H9 (cell line): ENCODE measurements around the gene GZMH. TPM values are rescaled to one million over a fixed set of nuclear protein-coding genes. Genes with fewer than 3 reads are reported as not detected.

Experiments used
- DNase-seq: peaks from one replicate; pipeline ENCODE4 v3.0.0-alpha.2; 2017
- H2AFZ ChIP-seq: one replicate; pipeline ENCODE4 v1.6.1; 2013; ENCODE audit warnings: mild to moderate bottlenecking, low read length, control low read depth, moderate library complexity
- H2AK5ac ChIP-seq: 2 replicates; pipeline ENCODE4 v1.6.1; 2013; ENCODE audit warnings: low read length, control low read depth, mixed read lengths; ENCODE audit not compliant: insufficient read length
- H2BK120ac ChIP-seq: one replicate; pipeline ENCODE4 v1.6.1; 2013; ENCODE audit warnings: low read depth, mild to moderate bottlenecking, low read length, control low read depth, inconsistent platforms; ENCODE audit not compliant: poor library complexity, severe bottlenecking
- H2BK12ac ChIP-seq: 2 replicates; pipeline ENCODE4 v1.6.1; 2013; ENCODE audit warnings: low read length, control low read depth, mixed read lengths, low read depth; ENCODE audit not compliant: insufficient read length
- H2BK15ac ChIP-seq: 2 replicates; pipeline ENCODE4 v1.6.1; 2013; ENCODE audit warnings: low read depth, low read length, control low read depth
- H2BK20ac ChIP-seq: one replicate; pipeline ENCODE4 v1.6.1; 2013; ENCODE audit warnings: low read depth, mild to moderate bottlenecking, low read length, control low read depth, inconsistent platforms; ENCODE audit not compliant: poor library complexity, severe bottlenecking
- H2BK5ac ChIP-seq: 2 replicates; pipeline ENCODE4 v1.6.1; 2013; ENCODE audit warnings: low read length, control low read depth, mixed read lengths; ENCODE audit not compliant: insufficient read length
- H3K14ac ChIP-seq: 2 replicates; pipeline ENCODE4 v1.6.1; 2013; ENCODE audit warnings: low read length, control low read depth; ENCODE audit not compliant: insufficient read depth
- H3K18ac ChIP-seq: 2 replicates; pipeline ENCODE4 v1.6.1; 2013; ENCODE audit warnings: low read depth, mild to moderate bottlenecking, mixed read lengths, low read length, control low read depth; ENCODE audit not compliant: insufficient read length
- H3K23ac ChIP-seq: 2 replicates; pipeline ENCODE4 v1.6.1; 2013; ENCODE audit warnings: low read length, control low read depth, mixed read lengths, low read depth; ENCODE audit not compliant: insufficient read length
- H3K23me2 ChIP-seq: 2 replicates; pipeline ENCODE4 v1.6.1; 2013; ENCODE audit warnings: low read depth, mild to moderate bottlenecking, mixed read lengths, low read length, control low read depth; ENCODE audit not compliant: insufficient read length, poor library complexity, severe bottlenecking
- H3K27ac ChIP-seq: 2 replicates; pipeline ENCODE4 v1.5.1; 2013; ENCODE audit warnings: low read length, control low read depth, mixed read lengths, low read depth; ENCODE audit not compliant: insufficient read length
- H3K27me3 ChIP-seq: 2 replicates; pipeline ENCODE4 v1.6.1; 2013; ENCODE audit warnings: low read length, control low read depth, inconsistent platforms; ENCODE audit not compliant: insufficient read depth
- H3K4ac ChIP-seq: 2 replicates; pipeline ENCODE4 v1.6.1; 2013; ENCODE audit warnings: low read depth, mild to moderate bottlenecking, control low read depth, inconsistent platforms, low read length, moderate library complexity
- H3K4me1 ChIP-seq: 2 replicates; pipeline ENCODE4 v1.6.1; 2013; ENCODE audit warnings: low read length, control low read depth, inconsistent platforms; ENCODE audit not compliant: insufficient read depth
- H3K4me2 ChIP-seq: 2 replicates; pipeline ENCODE4 v1.6.1; 2013; ENCODE audit warnings: low read length, control low read depth, mixed read lengths; ENCODE audit not compliant: insufficient read length, insufficient read depth
- H3K56ac ChIP-seq: 2 replicates; pipeline ENCODE4 v1.6.1; 2013; ENCODE audit warnings: low read depth, mild to moderate bottlenecking, mixed read lengths, low read length, control low read depth; ENCODE audit not compliant: insufficient read length
- H3K79me1 ChIP-seq: 2 replicates; pipeline ENCODE4 v1.6.1; 2013; ENCODE audit warnings: low read depth, mild to moderate bottlenecking, moderate library complexity, low read length, control low read depth, inconsistent platforms; ENCODE audit not compliant: insufficient read depth, poor library complexity, severe bottlenecking
- H3K79me2 ChIP-seq: 2 replicates; pipeline ENCODE4 v1.6.1; 2013; ENCODE audit warnings: low read length, control low read depth, inconsistent platforms; ENCODE audit not compliant: insufficient read depth
- H3K9ac ChIP-seq: 2 replicates; pipeline ENCODE4 v1.6.1; 2013; ENCODE audit warnings: low read length, control low read depth, mixed read lengths; ENCODE audit not compliant: insufficient read length; ENCODE audit errors: extremely low read depth
- H3K9me3 ChIP-seq: one replicate; pipeline ENCODE4 v1.6.1; 2013; ENCODE audit warnings: low read depth, low read length, inconsistent platforms; ENCODE audit not compliant: control insufficient read depth
- H3T11ph ChIP-seq: one replicate; pipeline ENCODE4 v1.6.1; 2013; ENCODE audit warnings: mild to moderate bottlenecking, low read length, control low read depth, inconsistent platforms
- H4K20me1 ChIP-seq: one replicate; pipeline ENCODE4 v1.6.1; 2013; ENCODE audit not compliant: control insufficient read depth, insufficient read length, insufficient read depth
- H4K5ac ChIP-seq: 2 replicates; pipeline ENCODE4 v1.6.1; 2013; ENCODE audit warnings: low read depth, mild to moderate bottlenecking, mixed read lengths, low read length, control low read depth; ENCODE audit not compliant: insufficient read length
- H4K8ac ChIP-seq: replicated peaks from 2 replicates; pipeline ENCODE4 v1.6.1; 2013; ENCODE audit warnings: low read length, control low read depth, mixed read lengths, low read depth; ENCODE audit not compliant: insufficient read length
- H4K91ac ChIP-seq: 2 replicates; pipeline ENCODE4 v1.6.1; 2013; ENCODE audit warnings: low read depth, mild to moderate bottlenecking, moderate library complexity, mixed read lengths, low read length, control low read depth; ENCODE audit not compliant: insufficient read length
- H3K27ac Mint-ChIP-seq, 3 experiments: 2 replicates in 2 of 3; 3 replicates in 1 of 3; pipeline ENCODE4 v1.8.0; 2020 to 2021; ENCODE audit warnings: mixed read lengths in 3 of 3, mild to moderate bottlenecking in 1 of 3, moderate library complexity in 1 of 3
- H3K27me3 Mint-ChIP-seq: 2 replicates; pipeline ENCODE4 v1.8.0; 2021; ENCODE audit warnings: low read depth, mild to moderate bottlenecking, moderate library complexity, mixed read lengths
- H3K36me3 Mint-ChIP-seq, 3 experiments: 2 replicates in 2 of 3; 3 replicates in 1 of 3; pipeline ENCODE4 v1.8.0; 2020 to 2021; ENCODE audit warnings: low read depth in 3 of 3, mixed read lengths in 3 of 3; ENCODE audit not compliant: insufficient read depth in 1 of 3
- H3K4me1 Mint-ChIP-seq, 2 experiments: 2 replicates each; pipeline ENCODE4 v1.8.0; 2020; ENCODE audit warnings: mixed read lengths in 2 of 2
- H3K4me3 Mint-ChIP-seq, 2 experiments: 2 replicates in 1 of 2; 3 replicates in 1 of 2; pipeline ENCODE4 v1.8.0; 2020 to 2021; ENCODE audit warnings: mild to moderate bottlenecking in 2 of 2, mixed read lengths in 2 of 2, moderate library complexity in 1 of 2
- H3K9me3 Mint-ChIP-seq, 2 experiments: 2 replicates in 1 of 2; 3 replicates in 1 of 2; pipeline ENCODE4 v1.8.0; 2020; ENCODE audit warnings: mild to moderate bottlenecking in 2 of 2, mixed read lengths in 2 of 2, moderate library complexity in 1 of 2
- WGBS: extraction: QIAGEN DNeasy Blood & Tissue Kit; methylation state at CpG from one replicate; pipeline ENCODE4 v1.1.7; 2013; ENCODE audit warnings: missing lambda C conversion rate, low lambda C conversion rate, mixed read lengths; ENCODE audit not compliant: insufficient read length; ENCODE audit errors: extremely low coverage; 5-methylcytosine and 5-hydroxymethylcytosine counted together
- total RNA-seq: library from RNA; stranded (reverse); gene quantifications from 2 replicates; pipeline ENCODE4 v1.2.1, GENCODE V29; 2021
- TF ChIP-seq, protein P1 (sequence below): fragments of 200-600 bp; sonication (generic); conservative IDR thresholded peaks from 3 replicates; pipeline ENCODE4 v1.8.0; 2021; ENCODE audit warnings: antibody characterized with exemption, mild to moderate bottlenecking

Gene GZMH
- total RNA-seq, 1 experiment from 2014 or later = not detected

- Histone ChIP-seq H2BK5ac (no peak within 1 kb of the TSS), H4K8ac (no peak within 1 kb of the TSS), H3K4ac (no peak within 1 kb of the TSS), H4K91ac (no peak within 1 kb of the TSS), H2AK5ac (no peak within 1 kb of the TSS), H2BK12ac (no peak within 1 kb of the TSS), H3K23ac (no peak within 1 kb of the TSS), H3T11ph (no peak within 1 kb of the TSS), H2AFZ (no peak within 1 kb of the TSS), H3K27ac (no peak within 1 kb of the TSS), H3K79me2 (no peaks in the 10 kb centered on the region), H3K14ac (no peak within 1 kb of the TSS), H3K9ac (no peak within 1 kb of the TSS), H2BK120ac (no peak within 1 kb of the TSS), H4K20me1 (no peaks in the 10 kb centered on the region), H3K4me1 (no peaks in the 10 kb centered on the region), H3K18ac (no peak within 1 kb of the TSS), H3K4me2 (no peak within 1 kb of the TSS), H2BK20ac (no peak within 1 kb of the TSS), H2BK15ac (no peak within 1 kb of the TSS), H3K23me2 (no peaks in the 10 kb centered on the region), H3K9me3 (no peaks in the 10 kb centered on the region), H3K79me1 (no peaks in the 10 kb centered on the region), H4K5ac (no peak within 1 kb of the TSS), H3K27me3 (no peaks in the 10 kb centered on the region), H3K56ac (no peak within 1 kb of the TSS)
- Mint-ChIP-seq H3K27me3 (peaks cover 9% of the 10 kb centered on the region), H3K36me3 (peaks cover 0 to 24% (median 7%) of the 10 kb centered on the region in 3 experiments; a peak in 4 of 7 replicates), H3K4me3 (no peak within 1 kb of the TSS), H3K9me3 (peaks cover 2 to 87% of the 10 kb centered on the region in 2 experiments; a peak in 3 of 5 replicates), H3K4me1 (no peaks in the 10 kb centered on the region), H3K27ac (no peak within 1 kb of the TSS)
- no CpG with 5 or more reads among the region's 2 CpGs for WGBS
- TF ChIP-seq, protein P1, sequence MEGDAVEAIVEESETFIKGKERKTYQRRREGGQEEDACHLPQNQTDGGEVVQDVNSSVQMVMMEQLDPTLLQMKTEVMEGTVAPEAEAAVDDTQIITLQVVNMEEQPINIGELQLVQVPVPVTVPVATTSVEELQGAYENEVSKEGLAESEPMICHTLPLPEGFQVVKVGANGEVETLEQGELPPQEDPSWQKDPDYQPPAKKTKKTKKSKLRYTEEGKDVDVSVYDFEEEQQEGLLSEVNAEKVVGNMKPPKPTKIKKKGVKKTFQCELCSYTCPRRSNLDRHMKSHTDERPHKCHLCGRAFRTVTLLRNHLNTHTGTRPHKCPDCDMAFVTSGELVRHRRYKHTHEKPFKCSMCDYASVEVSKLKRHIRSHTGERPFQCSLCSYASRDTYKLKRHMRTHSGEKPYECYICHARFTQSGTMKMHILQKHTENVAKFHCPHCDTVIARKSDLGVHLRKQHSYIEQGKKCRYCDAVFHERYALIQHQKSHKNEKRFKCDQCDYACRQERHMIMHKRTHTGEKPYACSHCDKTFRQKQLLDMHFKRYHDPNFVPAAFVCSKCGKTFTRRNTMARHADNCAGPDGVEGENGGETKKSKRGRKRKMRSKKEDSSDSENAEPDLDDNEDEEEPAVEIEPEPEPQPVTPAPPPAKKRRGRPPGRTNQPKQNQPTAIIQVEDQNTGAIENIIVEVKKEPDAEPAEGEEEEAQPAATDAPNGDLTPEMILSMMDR = no peak
- no peak for DNase-seq
Measured at GRCh38 chr14:24634158-24634557, 24.7 kb upstream of the GZMH start, which contains the start of gene GZMB. TSS of gene GZMB (minus strand) at chr14:24634190. CDS start at chr14:24634160, 30 bp downstream.
